Thoracic aorta (tissue), 2 donors: ENCODE results near the gene KDM6A. TPM values are rescaled to one million over a fixed set of nuclear protein-coding genes. Genes with fewer than 3 reads are reported as not detected.

Experiments
- ATAC-seq: fragments of 150-250 bp; one replicate; pipeline ENCODE4 v1.8.0; 2017; ENCODE audit warnings: low read depth; ENCODE audit not compliant: insufficient number of reproducible peaks, low FRiP score
- DNase-seq: peaks from one replicate; pipeline ENCODE4 v3.0.0-alpha.2; 2020; ENCODE audit warnings: low spot score
- H3K27ac ChIP-seq, 2 donors: fragments of 200-600 bp; sonication (generic); 1 replicate in 1 of 2; 2 replicates in 1 of 2; pipeline ENCODE4 v1.5.1; 2016; ENCODE audit warnings: mild to moderate bottlenecking in 2 of 2, moderate library complexity in 2 of 2
- H3K27me3 ChIP-seq: fragments of 200-600 bp; sonication (generic); replicated peaks from 2 replicates; pipeline ENCODE4 v1.6.0; 2016; ENCODE audit warnings: mild to moderate bottlenecking; ENCODE audit not compliant: insufficient read depth
- H3K36me3 ChIP-seq: fragments of 200-600 bp; sonication (generic); one replicate; pipeline ENCODE4 v1.5.1; 2016
- H3K4me1 ChIP-seq, 2 donors: fragments of 200-600 bp; sonication (generic); 1 replicate in 1 of 2; 2 replicates in 1 of 2; pipeline versions ENCODE4 v1.5.1 to v1.6.0; 2016; ENCODE audit warnings: low read depth in 2 of 2, mild to moderate bottlenecking in 1 of 2; ENCODE audit not compliant: control insufficient read depth in 1 of 2
- H3K4me3 ChIP-seq: fragments of 200-600 bp; sonication (generic); 2 replicates; pipeline ENCODE4 v1.5.1; 2016; ENCODE audit warnings: mild to moderate bottlenecking
- H3K9me3 ChIP-seq: fragments of 200-600 bp; sonication (generic); 2 replicates; pipeline ENCODE4 v1.5.1; 2016
- CTCF ChIP-seq: fragments of 200-600 bp; sonication (generic); IDR thresholded peaks from one replicate; pipeline ENCODE4 v1.5.1; 2019; ENCODE audit warnings: antibody characterized with exemption
- total RNA-seq, 2 donors: library from RNA; depleted of rRNA; stranded (reverse); fragments of >200 nt; gene quantifications; one replicate each; pipeline versions ENCODE4 v1.1.0 to v1.2.3, GENCODE V29; 2016

The KDM6A gene
- total RNA-seq, 2 donors from 2014 or later, result 18.3 to 26.9 TPM

- peaks cover 0 to 11% of the 10 kb centered on the region in 2 donors for H3K4me1 ChIP-seq
- no peak for TF ChIP-seq CTCF
- H3K36me3 ChIP-seq, result no peaks in the 10 kb centered on the region
- H3K27ac ChIP-seq, result no peak overlapping the region
- no peaks in the 10 kb centered on the region for H3K9me3 ChIP-seq
- no peak overlapping the region for H3K4me3 ChIP-seq
- no peaks in the 10 kb centered on the region for H3K27me3 ChIP-seq
- DNase-seq, result no peak
- no peak for ATAC-seq
Observed at GRCh38 chrX:44972132-44972531, 99.1 kb downstream of the KDM6A start.

- no peaks in the 10 kb centered on the region for H3K27me3 ChIP-seq
- ATAC-seq, result no peak
- TF ChIP-seq CTCF, result no peak
- no peaks in the 10 kb centered on the region for H3K36me3 ChIP-seq
- H3K4me3 ChIP-seq, result no peak overlapping the region
- no peaks in the 10 kb centered on the region for H3K9me3 ChIP-seq
- H3K4me1 ChIP-seq, result peaks cover 0 to under 1% of the 10 kb centered on the region in 2 donors
- H3K27ac ChIP-seq, result no peak overlapping the region
- no peak for DNase-seq
Observed at GRCh38 chrX:44973420-44973932, 100.5 kb downstream of the KDM6A start.

GRCh38 chrX:44974451-44974850 lies 101.5 kb downstream of the KDM6A start:
- DNase-seq, result no peak
- TF ChIP-seq CTCF, result no peak

GRCh38 chrX:44975666-44976263 lies 102.8 kb downstream of the KDM6A start:
- H3K4me3 ChIP-seq, result no peak overlapping the region
- H3K4me1 ChIP-seq, result no peaks in the 10 kb centered on the region
- no peak overlapping the region for H3K27ac ChIP-seq
- H3K27me3 ChIP-seq, result no peaks in the 10 kb centered on the region
- no peak for TF ChIP-seq CTCF
- no peaks in the 10 kb centered on the region for H3K36me3 ChIP-seq
- ATAC-seq, result no peak
- no peaks in the 10 kb centered on the region for H3K9me3 ChIP-seq
- no peak for DNase-seq

More at GRCh38 chrX:44974451-44974850, 101.5 kb downstream of the KDM6A start:
- Histone ChIP-seq H3K27ac (no peak overlapping the region), H3K9me3 (no peaks in the 10 kb centered on the region), H3K36me3 (no peaks in the 10 kb centered on the region), H3K4me3 (no peak overlapping the region), H3K4me1 (no peaks in the 10 kb centered on the region), H3K27me3 (no peaks in the 10 kb centered on the region)
- ATAC-seq, result no peak

- no peak overlapping the region for H3K27ac ChIP-seq
- no peaks in the 10 kb centered on the region for H3K4me1 ChIP-seq
- H3K4me3 ChIP-seq, result no peak overlapping the region
- no peak for DNase-seq
- no peak for TF ChIP-seq CTCF
- H3K9me3 ChIP-seq, result no peaks in the 10 kb centered on the region
- no peak for ATAC-seq
- H3K36me3 ChIP-seq, result no peaks in the 10 kb centered on the region
- no peaks in the 10 kb centered on the region for H3K27me3 ChIP-seq
Observed at GRCh38 chrX:44978976-44979375, 106.0 kb downstream of the KDM6A start.
